HG02610 (cell line): ENCODE data around the gene MUC4.
"Not testable (repeated sequence)": the region's sequence is repeated elsewhere in the genome, so short reads cannot be mapped to it uniquely, and the experiment has no call there.

ENCODE experiments used
- ATAC-seq: cut with Tn5 transposase; IDR thresholded peaks from one replicate; pipeline ENCODE4 v1.9.1; 2021; ENCODE audit warnings: mild to moderate bottlenecking, moderate library complexity; ENCODE audit not compliant: unreplicated experiment

MUC4 gene

GRCh38 chr3:195813916-195814640, 2.3 kb upstream of the MUC4 start:
- ATAC-seq: no peak

DNA sequence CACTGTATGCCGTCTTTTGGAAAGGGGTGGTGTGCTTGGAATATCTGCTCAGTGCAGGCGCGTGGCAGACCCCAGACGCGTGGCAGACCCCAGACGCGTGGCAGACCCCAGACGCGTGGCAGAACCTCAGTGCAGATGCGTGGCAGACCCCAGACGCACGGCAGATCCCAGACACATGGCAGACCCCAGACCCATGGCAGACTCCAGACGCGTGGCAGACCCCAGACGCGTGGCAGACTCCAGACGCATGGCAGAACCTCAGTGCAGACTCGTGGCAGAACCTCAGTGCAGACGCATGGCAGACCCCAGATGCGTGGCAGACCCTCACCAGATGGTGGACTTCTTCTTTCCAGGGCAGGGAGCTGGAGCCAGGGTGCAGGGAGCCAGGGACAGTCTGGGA, 637 bp upstream of the MUC4 start:
- ATAC-seq: no peak

GRCh38 chr3:195810455-195810845, 1.3 kb downstream of the MUC4 start:
- no peak for ATAC-seq

DNA sequence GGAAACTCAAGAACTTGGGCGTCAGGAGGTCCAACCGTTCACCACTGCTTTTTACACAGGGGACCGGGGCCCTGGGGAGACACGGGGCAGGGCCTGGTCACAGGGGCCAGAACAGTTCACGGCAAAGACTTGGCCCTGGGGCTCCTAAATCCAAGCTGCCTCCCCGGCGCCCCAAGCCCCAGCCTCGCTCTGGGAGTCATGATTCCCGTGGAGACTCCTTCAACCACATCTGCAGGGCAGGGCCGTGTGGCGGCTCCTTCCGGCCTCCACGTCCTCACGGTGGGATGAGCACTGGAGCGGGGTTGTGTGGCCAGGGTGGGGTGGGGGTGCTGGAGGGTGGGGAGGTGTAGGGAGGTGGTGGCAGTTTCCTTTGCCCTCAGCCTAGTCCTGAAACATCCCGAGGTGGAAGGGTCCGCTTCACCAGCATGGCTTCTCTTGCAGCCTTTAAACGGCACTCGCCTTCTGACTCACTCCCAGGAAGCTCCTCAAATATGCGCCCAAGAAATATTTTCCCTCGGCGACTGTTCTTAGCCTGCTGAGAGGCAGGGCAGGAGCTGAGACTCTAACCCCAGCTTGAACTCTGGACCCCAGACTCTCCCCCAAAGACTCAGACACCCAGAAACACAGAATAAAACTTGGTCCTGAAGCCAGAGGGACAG, 1.8 kb downstream of the MUC4 start:
- no peak for ATAC-seq

DNA sequence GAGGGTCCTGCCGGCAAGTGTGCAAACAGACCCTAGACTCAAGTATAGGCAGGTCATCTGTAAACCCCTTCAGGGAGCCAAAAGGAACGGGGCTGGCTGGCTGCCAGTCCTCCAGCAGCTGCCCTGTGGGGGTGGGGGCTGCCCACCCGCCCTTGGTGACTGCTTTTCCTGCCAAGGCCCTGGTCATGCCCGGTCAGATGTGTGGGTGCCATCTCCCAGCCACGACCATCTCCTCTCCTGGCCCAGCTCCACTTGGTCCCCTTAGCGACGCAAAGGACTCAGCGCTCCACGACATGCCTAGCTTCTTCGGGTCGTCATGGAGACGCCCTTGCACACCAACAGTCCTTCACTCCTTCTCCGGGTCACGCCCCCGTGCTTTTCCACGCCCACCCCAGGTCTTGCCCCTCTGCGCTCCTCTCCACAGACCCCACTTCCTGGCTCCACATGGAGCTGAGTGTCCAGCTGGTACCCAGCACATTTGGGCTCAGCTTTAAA, 2.4 kb downstream of the MUC4 start:
- no peak for ATAC-seq

DNA sequence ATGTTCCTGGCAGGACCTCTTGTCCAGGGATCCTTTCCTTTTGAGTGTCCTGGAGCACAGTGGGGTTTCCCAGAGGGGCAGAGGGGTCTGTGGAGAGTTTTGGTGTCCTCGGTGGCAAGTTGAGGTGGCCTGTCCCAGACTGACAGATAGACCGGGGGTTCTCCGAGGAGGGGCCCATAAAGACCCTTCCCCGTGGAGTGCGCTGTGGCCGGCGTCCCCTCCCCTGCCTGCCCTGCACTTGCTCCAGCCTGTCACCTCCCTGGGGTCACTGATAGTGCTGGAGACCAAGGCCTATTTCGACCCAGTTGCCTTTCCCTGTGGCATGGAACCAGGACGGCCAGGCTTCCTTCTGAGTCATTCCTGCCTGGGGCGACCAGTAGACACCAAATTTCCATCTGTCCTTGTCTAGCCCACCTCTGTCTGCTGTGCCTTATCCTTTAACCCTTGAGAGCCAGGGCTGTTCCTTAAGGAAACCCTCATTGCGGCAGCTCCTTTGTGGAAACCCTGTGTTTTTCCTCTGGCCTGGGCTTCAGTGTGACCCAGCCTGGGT, 2.9 kb downstream of the MUC4 start:
- no peak for ATAC-seq

GRCh38 chr3:195807681-195808121, 4.0 kb downstream of the MUC4 start:
- no peak for ATAC-seq

GRCh38 chr3:195806916-195807231, 4.9 kb downstream of the MUC4 start:
- ATAC-seq: no peak

- no peak for ATAC-seq
Measured at GRCh38 chr3:195806211-195806915, 5.4 kb downstream of the MUC4 start.

DNA sequence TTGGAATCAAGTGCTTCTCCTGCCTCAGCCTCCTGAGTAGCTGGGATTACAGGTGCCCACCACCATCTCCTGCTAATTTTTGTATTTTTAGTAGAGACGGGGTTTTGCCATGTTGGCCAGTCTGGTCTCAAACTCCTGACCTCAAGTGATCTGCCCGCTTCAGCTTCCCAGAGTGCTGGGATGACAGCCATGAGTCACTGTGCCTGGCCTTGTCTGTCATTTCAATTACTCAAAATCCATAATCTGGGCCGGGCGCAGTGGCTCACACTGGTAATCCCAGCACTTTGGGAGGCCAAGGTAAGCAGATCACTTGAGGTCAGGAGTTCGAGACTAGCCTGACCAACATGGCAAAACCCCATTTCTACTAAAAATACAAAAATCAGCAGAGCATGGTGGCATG, 6.1 kb downstream of the MUC4 start:
- not testable (repeated sequence) for ATAC-seq

DNA sequence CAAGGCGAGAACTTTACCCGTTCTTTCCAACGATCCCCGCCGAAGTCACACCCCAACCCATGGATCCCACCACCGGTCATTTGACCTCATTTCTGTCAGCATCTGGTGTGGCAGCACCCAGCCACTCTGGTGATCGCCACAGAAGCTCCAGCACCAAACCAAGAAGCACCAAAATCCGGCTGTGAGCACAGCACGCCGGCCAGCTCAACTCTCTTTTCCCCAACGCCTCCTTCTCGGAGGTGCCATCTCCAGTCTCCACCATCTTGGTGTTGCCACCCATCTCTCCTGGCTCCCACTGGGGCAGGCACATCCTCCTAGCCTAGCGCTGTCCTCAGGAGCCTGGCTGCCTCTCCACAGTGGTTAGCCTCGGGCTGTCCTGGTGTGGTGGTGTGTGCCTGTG, 6.5 kb downstream of the MUC4 start:
- ATAC-seq: no peak

- no peak for ATAC-seq
Measured at GRCh38 chr3:195803289-195803908, 8.3 kb downstream of the MUC4 start.

DNA sequence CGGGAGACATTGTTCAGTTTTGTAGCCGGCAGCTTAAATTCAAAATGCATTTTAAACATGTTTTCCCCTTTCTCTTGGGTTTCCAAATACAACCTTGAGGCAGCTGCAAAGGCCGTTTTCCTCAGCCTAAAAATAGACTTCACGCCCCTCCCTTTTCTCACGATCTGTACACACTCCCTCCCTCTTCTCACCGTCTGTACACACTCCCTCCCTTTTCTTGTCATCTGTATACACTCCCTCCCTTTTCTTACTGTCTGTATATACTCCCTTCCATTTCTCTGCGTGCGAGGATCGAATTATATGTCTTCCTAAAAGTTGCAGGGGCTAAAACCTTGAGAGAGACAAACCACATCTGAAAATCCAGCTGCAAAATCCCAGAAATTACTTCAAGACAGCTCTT, 8.9 kb downstream of the MUC4 start:
- ATAC-seq: no peak

GRCh38 chr3:195802261-195802701, 9.4 kb downstream of the MUC4 start:
- no peak for ATAC-seq

- ATAC-seq: no peak
Measured at GRCh38 chr3:195801251-195802183, 10.2 kb downstream of the MUC4 start.

DNA sequence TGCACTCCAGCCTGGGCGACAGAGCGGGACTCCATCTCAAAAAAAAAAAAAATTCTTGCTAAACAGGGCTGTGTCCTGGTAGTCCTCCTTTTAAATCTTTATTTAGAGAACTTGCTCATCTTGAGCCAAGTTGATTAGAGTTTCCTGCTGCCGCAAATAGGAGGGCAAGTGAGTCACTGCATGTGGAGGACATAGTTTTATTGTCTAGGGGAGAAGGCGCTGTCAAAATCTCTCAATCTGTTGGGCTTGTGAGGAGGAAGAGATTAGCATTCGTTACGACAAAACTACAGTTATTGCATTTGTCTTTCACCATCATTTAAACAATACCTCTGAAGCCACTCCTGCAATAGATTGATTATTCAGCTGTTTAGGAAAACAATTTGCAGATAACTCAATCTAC, 11.5 kb downstream of the MUC4 start:
- ATAC-seq: no peak

DNA sequence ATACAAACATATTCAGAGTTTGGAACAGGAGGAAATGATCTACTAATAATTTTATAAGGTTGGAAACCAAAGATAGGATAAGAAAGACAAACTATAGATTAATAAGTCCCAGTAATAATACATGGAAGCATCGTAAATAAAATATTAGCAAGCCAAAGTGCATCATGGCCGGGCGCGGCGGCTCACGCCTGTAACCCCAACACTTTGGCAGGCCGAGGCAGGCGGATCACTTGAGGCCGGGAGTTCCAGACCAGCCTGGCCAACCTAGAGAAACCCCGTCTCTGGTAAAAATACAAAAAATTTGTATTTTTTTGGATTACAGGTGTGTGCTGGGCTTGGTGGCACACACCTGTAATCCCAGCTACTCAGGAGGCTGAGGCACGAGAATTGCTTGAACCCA, 14.9 kb downstream of the MUC4 start:
- no peak for ATAC-seq

- ATAC-seq: no peak
Measured at GRCh38 chr3:195794708-195795107, 17.0 kb downstream of the MUC4 start.

DNA sequence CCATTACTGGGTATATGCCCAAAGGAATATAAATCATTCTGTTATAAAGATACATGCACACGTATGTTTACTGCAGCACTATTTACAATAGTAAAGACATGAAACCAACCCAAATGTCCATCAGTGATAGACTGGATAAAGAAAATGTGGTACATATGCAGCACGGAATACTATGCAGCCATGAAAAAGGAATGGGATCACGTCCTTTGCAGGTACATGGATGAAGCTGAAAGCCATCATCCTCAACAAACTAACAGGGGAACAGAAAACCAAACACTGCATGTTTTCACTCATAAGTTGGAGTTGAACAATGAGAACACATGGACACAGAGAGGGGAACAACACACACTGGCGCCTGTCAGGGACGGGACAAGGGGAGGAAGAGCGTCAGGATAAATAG, 19.1 kb downstream of the MUC4 start:
- not testable (repeated sequence) for ATAC-seq

DNA sequence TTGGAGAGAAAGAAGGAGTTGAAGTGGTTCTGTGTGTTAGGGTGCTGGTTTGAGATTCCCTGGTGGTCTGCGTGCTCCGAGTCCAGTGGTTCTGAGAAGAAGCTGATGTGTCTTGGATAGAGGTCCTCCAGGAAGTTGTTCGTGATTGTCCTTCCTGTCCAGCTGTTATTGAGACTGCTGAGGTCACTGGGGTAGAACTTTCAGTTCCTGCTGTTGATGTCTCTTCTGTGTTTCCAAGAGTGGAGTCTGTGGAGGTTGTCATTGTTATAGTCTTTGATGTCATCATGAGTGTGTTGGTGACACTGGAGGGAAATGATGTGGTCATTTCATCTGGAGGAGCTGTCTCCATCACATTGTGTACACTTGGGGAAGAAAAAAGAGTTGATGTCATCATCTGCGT, 20.8 kb downstream of the MUC4 start:
- ATAC-seq: no peak
